Stimulated activated CD4-positive, alpha-beta T cell treated with anti-CD3 and anti-CD28 coated beads, Interleukin-1b, Interleukin-23, amount 100 ng/mL, for 24 hours (primary cell): ENCODE measurements around the gene GPC1.

Source experiments
- DNase-seq, 4 experiments: peaks; one replicate each; pipeline ENCODE4 v3.0.0-alpha.2; 2020; ENCODE audit warnings: low read depth in 4 of 4, low spot score in 1 of 4

Gene GPC1

DNA sequence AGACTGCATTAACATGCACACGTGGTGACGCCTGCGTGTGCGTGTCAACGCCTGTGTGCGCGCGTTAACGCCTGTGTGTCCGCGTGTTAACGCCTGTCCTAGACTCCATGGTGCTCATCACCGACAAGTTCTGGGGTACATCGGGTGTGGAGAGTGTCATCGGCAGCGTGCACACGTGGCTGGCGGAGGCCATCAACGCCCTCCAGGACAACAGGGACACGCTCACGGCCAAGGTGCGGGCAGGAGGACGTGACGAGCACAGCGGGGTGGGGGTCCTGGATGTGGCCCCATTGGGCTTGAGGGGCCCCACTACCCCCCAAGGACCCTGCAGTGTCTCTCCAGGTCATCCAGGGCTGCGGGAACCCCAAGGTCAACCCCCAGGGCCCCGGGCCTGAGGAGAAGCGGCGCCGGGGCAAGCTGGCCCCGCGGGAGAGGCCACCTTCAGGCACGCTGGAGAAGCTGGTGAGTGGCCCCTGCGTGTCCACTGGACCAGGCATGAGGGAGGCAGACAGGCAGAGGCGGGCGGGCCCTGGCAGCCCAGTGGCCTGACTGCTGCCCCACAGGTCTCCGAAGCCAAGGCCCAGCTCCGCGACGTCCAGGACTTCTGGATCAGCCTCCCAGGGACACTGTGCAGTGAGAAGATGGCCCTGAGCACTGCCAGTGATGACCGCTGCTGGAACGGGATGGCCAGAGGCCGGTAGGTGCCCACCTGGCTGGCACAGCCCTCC lies 29.2 kb downstream of the GPC1 start:
- no peak for DNase-seq

DNA sequence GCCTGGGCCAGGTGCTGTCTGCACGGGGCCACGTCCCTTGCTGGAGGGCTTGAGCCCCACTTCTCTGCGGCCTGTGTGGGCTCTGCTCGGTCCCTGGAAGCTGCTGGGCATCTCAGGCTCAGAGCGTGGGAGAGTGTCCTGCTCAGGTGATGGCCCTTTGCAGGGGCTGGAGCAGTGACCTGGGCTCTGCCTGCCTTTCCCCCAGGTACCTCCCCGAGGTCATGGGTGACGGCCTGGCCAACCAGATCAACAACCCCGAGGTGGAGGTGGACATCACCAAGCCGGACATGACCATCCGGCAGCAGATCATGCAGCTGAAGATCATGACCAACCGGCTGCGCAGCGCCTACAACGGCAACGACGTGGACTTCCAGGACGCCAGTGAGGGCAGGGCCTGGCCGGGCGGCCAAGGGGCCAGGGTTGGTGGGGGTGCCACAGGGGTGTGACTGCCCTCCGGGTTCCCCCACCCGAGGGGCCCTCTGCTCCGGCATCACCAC lies 29.9 kb downstream of the GPC1 start:
- DNase-seq: no peak

DNA sequence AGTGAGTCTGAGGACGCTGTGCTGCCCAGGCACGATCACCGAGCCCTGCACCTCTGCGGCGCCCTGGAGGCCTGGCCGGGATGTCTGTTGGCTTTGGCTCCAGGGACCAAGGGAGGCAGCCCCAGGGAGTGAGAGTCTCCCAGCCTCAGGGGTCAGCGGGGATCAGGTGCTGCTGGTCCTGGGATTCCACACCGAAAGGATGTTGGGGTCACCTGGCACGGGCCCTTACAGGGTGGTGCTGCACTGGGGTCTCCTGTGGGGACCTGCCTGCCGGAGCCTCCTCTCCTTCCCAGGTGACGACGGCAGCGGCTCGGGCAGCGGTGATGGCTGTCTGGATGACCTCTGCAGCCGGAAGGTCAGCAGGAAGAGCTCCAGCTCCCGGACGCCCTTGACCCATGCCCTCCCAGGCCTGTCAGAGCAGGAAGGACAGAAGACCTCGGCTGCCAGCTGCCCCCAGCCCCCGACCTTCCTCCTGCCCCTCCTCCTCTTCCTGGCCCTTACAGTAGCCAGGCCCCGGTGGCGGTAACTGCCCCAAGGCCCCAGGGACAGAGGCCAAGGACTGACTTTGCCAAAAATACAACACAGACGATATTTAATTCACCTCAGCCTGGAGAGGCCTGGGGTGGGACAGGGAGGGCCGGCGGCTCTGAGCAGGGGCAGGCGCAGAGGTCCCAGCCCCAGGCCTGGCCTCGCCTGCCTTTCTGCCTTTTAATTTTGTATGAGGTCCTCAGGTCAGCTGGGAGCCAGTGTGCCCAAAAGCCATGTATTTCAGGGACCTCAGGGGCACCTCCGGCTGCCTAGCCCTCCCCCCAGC lies 30.5 kb downstream of the GPC1 start:
- DNase-seq: no peak

DNA sequence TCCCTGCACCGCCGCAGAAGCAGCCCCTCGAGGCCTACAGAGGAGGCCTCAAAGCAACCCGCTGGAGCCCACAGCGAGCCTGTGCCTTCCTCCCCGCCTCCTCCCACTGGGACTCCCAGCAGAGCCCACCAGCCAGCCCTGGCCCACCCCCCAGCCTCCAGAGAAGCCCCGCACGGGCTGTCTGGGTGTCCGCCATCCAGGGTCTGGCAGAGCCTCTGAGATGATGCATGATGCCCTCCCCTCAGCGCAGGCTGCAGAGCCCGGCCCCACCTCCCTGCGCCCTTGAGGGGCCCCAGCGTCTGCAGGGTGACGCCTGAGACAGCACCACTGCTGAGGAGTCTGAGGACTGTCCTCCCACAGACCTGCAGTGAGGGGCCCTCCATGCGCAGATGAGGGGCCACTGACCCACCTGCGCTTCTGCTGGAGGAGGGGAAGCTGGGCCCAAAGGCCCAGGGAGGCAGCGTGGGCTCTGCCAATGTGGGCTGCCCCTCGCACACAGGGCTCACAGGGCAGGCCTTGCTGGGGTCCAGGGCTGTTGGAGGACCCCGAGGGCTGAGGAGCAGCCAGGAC lies 31.2 kb downstream of the GPC1 start:
- DNase-seq: no peak

GRCh38 chr2:240467149-240467642 lies 31.7 kb downstream of the GPC1 start:
- no peak for DNase-seq

DNA sequence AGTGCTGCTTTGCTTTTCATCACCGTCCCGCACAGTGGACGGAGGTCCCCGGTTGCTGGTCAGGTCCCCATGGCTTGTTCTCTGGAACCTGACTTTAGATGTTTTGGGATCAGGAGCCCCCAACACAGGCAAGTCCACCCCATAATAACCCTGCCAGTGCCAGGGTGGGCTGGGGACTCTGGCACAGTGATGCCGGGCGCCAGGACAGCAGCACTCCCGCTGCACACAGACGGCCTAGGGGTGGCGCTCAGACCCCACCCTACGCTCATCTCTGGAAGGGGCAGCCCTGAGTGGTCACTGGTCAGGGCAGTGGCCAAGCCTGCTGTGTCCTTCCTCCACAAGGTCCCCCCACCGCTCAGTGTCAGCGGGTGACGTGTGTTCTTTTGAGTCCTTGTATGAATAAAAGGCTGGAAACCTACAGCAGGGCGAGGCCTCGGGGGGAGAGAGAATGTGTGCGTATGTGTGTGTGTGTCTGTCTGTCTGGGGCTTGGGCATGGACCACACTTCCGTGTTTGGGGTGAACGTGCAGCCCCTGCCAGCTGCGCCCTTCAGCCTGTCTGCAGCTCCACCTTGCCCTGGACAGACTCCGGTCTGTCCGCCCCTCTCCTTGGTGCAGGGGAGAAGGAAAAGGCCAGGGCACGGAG lies 32.3 kb downstream of the GPC1 start:
- DNase-seq: no peak

DNA sequence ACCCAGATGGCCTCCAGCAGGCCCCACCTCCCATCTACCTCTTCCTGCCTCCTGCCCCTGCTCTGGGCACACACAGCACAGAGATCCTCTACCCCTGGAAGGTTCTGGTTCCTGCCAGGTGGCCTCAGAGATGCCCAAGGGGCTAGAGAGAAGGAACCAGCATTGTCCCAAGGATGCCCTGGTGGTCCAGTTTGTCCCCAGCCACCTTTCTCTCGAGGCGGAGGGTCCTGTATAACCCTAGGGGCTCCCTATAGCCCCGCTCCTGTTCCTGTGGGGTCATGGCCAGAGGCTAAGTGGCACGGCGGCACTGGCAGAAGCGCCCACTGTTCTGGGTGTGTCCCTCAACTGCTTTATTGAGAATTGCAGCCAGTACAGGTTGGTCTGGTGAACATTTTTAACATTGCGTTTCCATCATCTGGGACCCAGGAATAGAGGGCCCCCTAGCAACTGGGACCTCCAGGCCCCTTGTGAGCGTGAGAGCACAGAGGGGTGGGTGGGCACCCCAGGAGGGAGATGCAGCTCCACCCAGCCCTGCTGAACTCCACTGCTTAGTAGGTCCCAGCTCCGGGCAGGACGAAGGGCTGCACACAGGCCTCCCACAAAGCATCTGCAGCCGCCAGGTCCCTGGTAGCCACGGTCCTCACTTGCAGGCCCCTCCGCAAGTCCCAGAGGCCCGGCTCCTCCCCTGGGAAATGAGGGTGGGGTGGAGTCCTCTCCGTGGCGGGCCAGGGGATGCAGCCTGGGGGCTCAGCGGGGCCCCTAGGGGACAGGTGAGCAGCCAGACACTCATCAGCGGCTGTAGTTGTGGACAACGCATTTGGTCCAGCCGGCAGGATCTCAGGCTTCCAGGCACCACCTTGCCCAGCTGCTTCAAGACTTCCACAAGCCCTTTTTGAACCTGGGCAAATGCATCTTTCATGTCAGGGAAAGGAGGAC lies 33.1 kb downstream of the GPC1 start:
- no peak for DNase-seq

DNA sequence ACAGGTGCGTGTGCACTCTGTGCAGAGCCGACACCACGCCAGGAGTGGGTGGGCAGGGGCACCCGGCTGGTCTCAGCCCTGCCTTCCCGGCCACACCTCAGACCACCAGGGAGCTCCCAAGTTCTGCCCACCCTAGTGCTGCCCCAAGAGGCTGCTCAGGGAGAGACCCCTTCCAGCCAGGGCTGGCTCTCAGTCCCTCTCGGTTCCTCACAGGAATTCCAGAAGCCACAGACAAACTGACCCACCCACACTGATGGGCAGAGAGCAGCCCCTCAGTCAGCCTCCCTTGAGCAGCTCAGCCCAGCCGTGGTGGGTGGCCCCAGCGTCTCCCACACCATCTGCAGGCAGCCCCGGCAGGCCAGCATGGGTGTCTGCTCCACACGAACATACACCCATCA lies 33.8 kb downstream of the GPC1 start:
- no peak for DNase-seq

DNA sequence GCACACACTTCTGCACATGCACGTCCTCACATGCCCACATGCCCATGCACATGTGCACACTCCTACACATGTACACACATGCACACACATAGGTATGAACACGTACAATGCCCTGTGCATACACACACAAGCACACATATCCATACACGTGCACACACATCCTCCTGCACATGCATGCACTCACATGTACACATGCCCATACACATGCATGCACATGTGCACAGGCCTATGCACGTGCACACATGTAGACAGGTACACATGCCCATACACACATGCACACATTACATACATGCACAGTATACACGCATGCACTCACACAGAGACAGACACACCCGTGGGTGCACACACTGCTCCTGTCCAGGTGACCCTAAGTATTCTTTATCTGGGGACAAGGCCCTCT lies 34.3 kb downstream of the GPC1 start:
- DNase-seq: no peak

- no peak for DNase-seq
Measured at GRCh38 chr2:240472078-240472790, 36.8 kb downstream of the GPC1 start.

- no peak for DNase-seq
Measured at GRCh38 chr2:240473211-240473610, 37.7 kb downstream of the GPC1 start.

DNA sequence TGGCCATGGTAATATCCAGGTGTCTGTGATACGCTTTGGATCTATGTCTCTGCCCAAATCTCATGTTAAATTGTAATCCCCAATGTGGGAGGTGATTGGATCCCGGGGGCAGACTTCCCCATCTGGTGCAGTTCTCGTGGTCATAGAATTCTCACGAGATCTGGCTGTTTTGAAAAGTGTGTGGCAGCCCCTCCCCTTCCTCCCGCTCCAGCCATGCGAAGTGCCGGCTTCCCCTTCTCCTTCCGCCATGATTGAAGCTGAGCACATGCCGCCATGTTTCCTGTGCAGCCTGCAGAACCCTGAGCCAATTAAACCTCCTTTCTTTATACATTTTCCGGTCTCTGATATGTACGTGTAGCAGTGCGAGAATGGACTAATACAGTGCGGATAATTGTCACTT lies 42.5 kb downstream of the GPC1 start:
- DNase-seq: no peak

DNA sequence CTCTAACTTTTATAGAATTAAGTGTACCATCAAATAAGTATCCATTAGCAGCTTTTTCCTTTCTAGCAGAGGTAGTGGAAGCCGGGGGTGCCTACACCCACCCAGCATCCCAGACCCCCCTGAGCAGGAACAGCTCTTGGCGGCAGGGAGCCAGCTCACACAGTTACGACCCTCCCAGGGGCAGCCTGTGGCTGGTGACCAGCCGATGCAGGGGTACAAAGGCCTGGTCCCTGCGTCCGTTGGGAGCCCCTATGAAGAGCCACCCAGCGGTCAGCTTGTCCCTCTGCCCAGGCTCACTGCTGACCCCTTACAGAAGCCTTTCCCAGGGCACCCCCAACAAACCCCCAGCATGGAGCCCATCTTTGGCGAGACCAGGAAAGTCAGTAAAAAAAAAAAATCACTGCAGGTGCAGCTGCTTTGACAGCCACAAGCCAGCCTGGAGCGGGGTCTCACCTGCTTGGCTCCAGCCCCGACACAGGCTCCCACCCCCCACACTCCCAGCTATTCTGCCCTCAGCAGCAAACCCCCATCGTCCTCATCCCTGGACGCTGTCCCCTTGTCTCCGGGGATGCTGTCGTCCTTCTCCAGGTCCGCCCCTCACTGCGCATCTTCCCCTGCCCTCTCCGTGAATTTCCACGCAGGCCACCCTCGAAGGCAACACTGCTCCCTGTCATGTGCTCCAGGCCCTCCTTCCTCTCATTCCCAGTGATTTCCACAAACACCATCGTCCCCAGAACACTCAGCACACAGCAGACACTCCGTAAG lies 43.1 kb downstream of the GPC1 start:
- no peak for DNase-seq

DNA sequence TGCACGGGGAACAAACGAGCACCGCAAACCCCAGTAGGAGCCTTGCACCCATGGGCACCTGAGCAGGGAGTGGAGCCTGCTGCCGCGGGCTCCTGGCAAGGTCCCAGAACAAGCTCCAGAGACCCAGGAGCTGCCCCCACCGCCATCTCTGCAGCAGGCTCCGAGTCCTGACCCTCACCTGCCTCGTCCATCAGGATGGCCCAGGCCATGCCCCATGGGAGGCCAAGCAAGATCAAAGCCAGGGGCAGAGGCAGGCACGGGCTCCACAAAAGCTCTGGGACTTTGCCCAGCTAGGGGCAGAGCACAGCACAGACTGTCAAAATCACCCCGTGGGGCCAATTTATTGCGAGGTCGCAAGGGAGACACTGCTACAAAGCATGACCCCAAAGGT lies 43.6 kb downstream of the GPC1 start:
- DNase-seq: no peak

DNA sequence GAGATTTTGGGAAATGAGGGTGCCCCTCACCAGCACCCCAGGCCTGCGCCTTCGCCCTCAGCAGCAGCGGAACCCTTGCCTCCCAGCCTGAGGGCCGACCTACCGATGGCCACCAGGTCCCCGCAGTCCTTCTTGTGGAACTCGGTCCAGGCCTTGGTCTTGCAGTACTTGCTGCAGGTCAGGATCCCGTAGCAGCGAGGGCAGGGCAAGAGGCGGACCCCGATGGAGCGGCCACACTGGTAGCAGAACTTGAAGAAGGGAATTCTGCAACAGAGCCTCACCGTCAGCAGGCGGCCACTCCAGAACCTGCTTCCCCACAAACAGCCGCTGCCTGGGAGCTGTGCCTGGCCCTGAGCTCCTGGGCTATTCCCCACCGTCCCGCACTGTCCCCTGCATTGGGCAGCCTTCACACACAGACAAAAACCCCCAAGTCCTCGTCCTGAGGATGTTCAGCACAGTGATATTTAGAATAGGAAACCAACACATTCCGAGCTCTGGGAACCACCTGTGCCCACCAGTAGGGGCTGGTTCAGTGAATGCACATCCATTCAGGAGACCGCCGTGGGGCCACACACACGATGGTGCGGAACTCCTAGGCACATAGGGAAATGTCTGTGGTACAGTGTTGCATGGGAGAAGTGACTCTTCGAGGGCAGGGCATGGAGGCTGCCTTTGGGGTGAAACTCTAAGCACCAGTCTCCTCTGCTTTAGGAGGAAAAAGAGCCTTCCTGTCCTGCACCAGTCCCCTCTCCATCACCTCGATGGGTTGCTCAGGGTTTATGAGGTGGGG lies 45.6 kb downstream of the GPC1 start:
- DNase-seq: no peak

- DNase-seq: no peak
Measured at GRCh38 chr2:240481720-240482119, 46.3 kb downstream of the GPC1 start.

DNA sequence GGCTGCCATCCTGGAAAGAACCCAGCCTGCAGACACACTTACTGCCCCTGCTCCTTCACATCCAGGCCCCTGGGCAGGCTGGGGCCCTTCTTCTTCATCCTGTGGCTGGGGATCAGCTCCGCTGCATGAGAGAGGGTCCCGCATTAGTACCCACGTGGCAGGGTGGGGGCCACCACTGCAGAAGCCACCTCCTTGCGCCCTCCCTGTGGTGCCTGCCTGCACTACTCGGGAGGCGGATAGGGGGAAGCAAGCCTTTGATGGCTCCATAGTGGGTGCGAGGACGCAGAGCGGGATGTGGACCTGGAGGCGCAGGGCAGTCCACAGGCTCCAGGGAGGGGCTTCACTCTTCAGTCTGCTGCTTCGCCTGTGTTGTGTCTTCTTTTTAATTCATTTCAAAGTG lies 46.7 kb downstream of the GPC1 start:
- DNase-seq: no peak

- DNase-seq: no peak
Measured at GRCh38 chr2:240491483-240491882, 56.0 kb downstream of the GPC1 start.
